Stimulated activated CD4-positive, alpha-beta T cell treated with anti-CD3 and anti-CD28 coated beads, Interleukin-4, amount 100 ng/mL, for 4 hours (primary cell): ENCODE results near the gene CYB5D1.

Source experiments
- DNase-seq, 2 experiments: peaks; one replicate each; pipeline ENCODE4 v3.0.0-alpha.2; 2020

CYB5D1 gene

GRCh38 chr17:7888184-7888920 lies 30.5 kb downstream of the CYB5D1 start, which contains the start of gene CHD3:
TSS of gene CHD3 (plus strand) at chr17:7888789. CDS start at chr17:7889001, 212 bp downstream.
- DNase-seq, result peak; percentile 59 to 61

- DNase-seq, result peak in 1 of 2 experiments; percentile 16
Measured at GRCh38 chr17:7889166-7889955, 31.6 kb downstream of the CYB5D1 start.

GRCh38 chr17:7893187-7893880 lies 35.5 kb downstream of the CYB5D1 start:
- DNase-seq, result no peak

DNA sequence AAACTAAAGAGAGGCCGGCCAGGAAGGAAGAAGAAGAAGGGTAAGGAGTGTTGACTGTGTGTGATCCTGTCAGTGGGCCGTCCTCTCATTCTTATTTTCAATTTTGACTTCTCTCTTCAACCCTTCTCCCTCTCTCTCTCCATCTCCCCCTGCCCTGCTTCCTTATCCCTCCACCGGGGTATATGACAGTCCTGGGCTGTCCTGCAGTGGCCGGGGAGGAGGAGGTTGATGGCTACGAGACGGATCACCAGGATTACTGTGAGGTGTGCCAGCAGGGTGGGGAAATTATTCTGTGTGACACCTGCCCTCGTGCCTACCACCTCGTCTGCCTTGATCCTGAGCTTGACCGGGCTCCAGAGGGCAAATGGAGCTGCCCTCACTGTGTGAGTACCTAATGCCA lies 36.4 kb downstream of the CYB5D1 start:
- no peak for DNase-seq

GRCh38 chr17:7894866-7895265 lies 37.1 kb downstream of the CYB5D1 start:
- no peak for DNase-seq

DNA sequence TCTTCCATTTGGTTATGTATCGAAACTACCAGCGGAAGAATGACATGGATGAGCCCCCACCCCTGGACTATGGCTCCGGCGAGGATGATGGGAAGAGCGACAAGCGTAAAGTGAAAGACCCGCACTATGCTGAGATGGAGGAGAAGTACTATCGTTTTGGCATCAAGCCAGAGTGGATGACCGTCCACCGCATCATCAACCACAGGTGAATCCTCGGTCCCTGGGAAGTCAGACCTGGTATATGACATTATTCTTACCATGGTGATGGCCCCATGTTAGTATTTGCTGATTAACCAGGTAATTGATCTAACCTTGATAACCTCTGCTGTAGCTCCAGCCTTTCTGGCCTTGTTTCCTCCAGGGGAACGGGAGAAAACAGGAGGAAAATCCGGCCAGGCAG lies 39.3 kb downstream of the CYB5D1 start:
- no peak for DNase-seq

GRCh38 chr17:7897773-7898172 lies 40.0 kb downstream of the CYB5D1 start:
- no peak for DNase-seq

- no peak for DNase-seq
Measured at GRCh38 chr17:7903154-7904103, 45.6 kb downstream of the CYB5D1 start.

DNA sequence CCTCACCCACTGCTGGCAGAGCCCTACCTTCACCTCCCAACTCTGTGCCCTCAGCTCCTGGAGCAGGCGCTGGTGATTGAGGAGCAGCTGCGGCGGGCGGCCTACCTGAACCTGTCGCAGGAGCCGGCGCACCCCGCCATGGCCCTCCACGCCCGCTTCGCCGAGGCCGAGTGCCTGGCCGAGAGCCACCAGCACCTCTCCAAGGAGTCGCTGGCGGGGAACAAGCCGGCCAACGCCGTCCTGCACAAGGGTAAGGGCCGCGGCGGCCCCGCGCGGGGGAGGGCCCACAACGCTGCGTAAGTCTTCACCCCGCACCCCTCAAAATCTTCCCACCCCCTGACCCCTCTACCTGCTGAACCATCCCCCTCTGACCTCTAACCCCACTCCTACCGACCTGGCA lies 51.3 kb downstream of the CYB5D1 start:
- DNase-seq, result no peak

DNA sequence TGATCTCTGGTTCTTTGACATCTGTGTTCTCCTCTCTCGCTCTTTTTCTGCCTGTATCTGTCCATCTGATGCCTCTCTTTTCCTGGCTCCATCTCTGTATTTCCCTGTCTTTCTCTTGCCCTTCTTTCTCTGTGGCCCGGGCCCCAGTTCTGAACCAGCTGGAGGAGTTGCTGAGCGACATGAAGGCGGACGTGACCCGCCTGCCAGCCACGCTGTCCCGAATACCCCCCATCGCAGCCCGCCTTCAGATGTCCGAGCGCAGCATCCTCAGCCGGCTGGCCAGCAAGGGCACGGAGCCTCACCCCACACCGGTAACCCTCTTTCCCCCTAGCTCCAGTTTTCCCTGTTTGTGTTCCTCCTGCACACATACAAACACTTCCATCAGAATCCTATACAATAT lies 52.5 kb downstream of the CYB5D1 start:
- no peak for DNase-seq

GRCh38 chr17:7910711-7911110 lies 52.9 kb downstream of the CYB5D1 start:
- DNase-seq, result no peak

GRCh38 chr17:7911116-7911515 lies 53.3 kb downstream of the CYB5D1 start:
- no peak for DNase-seq
